WTC11 (cell line): ENCODE measurements around the gene SIPA1L3.
"Not testable (repeated sequence)": the region's sequence is repeated elsewhere in the genome, so short reads cannot be mapped to it uniquely, and the experiment has no call there.

ENCODE experiments used
- ELF4 ChIP-seq: sonication (generic); formaldehyde crosslinking; IDR thresholded peaks from 2 replicates; pipeline ENCODE4 v1.8.1; 2022; ENCODE audit warnings: low read depth, mild to moderate bottlenecking, moderate library complexity, missing genetic modification reagents
- GABPB1 ChIP-seq: sonication (generic); formaldehyde crosslinking; IDR thresholded peaks from 2 replicates; pipeline ENCODE4 v1.8.1; 2023; ENCODE audit warnings: mild to moderate bottlenecking, missing genetic modification reagents
- JAZF1 ChIP-seq: fragments of 250-450 bp; sonication (Bioruptor Pico); IDR thresholded peaks from 2 replicates; pipeline ENCODE4 v1.9.0; 2021; ENCODE audit warnings: moderate library complexity, mild to moderate bottlenecking, inconsistent platforms
- NR2C2 ChIP-seq: sonication (generic); formaldehyde crosslinking; IDR thresholded peaks from 2 replicates; pipeline ENCODE4 v1.8.0; 2022; ENCODE audit warnings: mild to moderate bottlenecking, missing genetic modification reagents
- RELA ChIP-seq: sonication (generic); formaldehyde crosslinking; IDR thresholded peaks from 2 replicates; pipeline ENCODE4 v1.8.1; 2022; ENCODE audit warnings: missing genetic modification reagents, mild to moderate bottlenecking, borderline replicate concordance
- SP1 ChIP-seq: sonication (generic); formaldehyde crosslinking; conservative IDR thresholded peaks from 2 replicates; pipeline ENCODE4 v1.8.1; 2022; ENCODE audit warnings: missing genetic modification reagents
- TF ChIP-seq, protein P1 (sequence below): sonication (generic); formaldehyde crosslinking; IDR thresholded peaks from 2 replicates; pipeline ENCODE4 v1.8.1; 2022; ENCODE audit warnings: low read depth, missing genetic modification reagents, borderline replicate concordance
- TF ChIP-seq, protein P2 (sequence below): fragments of 200-600 bp; IDR thresholded peaks from 2 replicates; pipeline ENCODE4 v1.8.0; 2022; ENCODE audit warnings: antibody characterized with exemption
- TF ChIP-seq, protein P3 (sequence below): sonication (generic); formaldehyde crosslinking; IDR thresholded peaks from 2 replicates; pipeline ENCODE4 v1.8.1; 2022; ENCODE audit warnings: low read depth, mild to moderate bottlenecking, moderate library complexity, missing genetic modification reagents, borderline replicate concordance
- TF ChIP-seq, protein P4 (sequence below): sonication (generic); formaldehyde crosslinking; IDR thresholded peaks from 2 replicates; pipeline ENCODE4 v1.8.1; 2022; ENCODE audit warnings: mild to moderate bottlenecking, moderate library complexity, missing genetic modification reagents
- TF ChIP-seq, protein P5 (sequence below): sonication (generic); formaldehyde crosslinking; IDR thresholded peaks from 2 replicates; pipeline ENCODE4 v1.8.1; 2023; ENCODE audit warnings: mild to moderate bottlenecking, missing genetic modification reagents, moderate library complexity

DNA sequence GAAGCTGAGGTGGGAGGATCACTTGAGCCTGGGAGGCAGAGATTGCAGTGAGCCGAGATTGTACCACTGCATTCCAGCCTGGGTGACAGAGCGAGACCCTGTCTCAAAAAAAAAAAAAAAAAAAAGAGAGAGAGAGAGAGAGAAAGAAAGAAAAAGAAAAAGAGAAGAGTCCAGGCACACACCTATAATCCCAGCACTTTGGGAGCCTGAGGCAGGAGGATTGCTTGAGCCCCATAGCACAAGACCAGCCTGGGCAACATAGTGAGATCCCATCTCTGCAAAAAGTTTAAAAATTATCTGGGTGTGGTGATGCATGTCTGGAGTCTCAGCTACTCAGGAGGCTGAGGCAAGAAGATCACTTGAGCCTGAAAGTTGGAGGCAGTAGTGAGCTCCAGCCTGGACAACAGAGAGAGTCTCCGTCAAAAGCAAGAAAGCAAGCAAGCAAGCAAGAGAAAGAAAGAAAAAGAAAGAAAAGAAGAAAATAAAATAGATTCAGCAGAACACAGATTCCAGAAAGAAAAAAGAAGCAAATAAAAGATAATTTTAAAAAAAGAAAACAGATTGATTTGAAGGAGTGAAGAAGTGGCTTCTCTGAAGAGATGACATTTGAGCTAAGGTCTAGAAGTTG, 323.6 kb downstream of the SIPA1L3 start:
- TF ChIP-seq, protein P1, sequence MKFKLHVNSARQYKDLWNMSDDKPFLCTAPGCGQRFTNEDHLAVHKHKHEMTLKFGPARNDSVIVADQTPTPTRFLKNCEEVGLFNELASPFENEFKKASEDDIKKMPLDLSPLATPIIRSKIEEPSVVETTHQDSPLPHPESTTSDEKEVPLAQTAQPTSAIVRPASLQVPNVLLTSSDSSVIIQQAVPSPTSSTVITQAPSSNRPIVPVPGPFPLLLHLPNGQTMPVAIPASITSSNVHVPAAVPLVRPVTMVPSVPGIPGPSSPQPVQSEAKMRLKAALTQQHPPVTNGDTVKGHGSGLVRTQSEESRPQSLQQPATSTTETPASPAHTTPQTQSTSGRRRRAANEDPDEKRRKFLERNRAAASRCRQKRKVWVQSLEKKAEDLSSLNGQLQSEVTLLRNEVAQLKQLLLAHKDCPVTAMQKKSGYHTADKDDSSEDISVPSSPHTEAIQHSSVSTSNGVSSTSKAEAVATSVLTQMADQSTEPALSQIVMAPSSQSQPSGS (CRISPR knock-in tag) = not testable (repeated sequence)
- TF ChIP-seq, protein P2, sequence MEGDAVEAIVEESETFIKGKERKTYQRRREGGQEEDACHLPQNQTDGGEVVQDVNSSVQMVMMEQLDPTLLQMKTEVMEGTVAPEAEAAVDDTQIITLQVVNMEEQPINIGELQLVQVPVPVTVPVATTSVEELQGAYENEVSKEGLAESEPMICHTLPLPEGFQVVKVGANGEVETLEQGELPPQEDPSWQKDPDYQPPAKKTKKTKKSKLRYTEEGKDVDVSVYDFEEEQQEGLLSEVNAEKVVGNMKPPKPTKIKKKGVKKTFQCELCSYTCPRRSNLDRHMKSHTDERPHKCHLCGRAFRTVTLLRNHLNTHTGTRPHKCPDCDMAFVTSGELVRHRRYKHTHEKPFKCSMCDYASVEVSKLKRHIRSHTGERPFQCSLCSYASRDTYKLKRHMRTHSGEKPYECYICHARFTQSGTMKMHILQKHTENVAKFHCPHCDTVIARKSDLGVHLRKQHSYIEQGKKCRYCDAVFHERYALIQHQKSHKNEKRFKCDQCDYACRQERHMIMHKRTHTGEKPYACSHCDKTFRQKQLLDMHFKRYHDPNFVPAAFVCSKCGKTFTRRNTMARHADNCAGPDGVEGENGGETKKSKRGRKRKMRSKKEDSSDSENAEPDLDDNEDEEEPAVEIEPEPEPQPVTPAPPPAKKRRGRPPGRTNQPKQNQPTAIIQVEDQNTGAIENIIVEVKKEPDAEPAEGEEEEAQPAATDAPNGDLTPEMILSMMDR = not testable (repeated sequence)
- TF ChIP-seq GABPB1, ELF4, NR2C2, JAZF1, RELA, SP1 (CRISPR knock-in tag): not testable (repeated sequence)
- TF ChIP-seq, protein P3, sequence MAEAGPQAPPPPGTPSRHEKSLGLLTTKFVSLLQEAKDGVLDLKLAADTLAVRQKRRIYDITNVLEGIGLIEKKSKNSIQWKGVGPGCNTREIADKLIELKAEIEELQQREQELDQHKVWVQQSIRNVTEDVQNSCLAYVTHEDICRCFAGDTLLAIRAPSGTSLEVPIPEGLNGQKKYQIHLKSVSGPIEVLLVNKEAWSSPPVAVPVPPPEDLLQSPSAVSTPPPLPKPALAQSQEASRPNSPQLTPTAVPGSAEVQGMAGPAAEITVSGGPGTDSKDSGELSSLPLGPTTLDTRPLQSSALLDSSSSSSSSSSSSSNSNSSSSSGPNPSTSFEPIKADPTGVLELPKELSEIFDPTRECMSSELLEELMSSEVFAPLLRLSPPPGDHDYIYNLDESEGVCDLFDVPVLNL (CRISPR knock-in tag) = not testable (repeated sequence)
- TF ChIP-seq, protein P4, sequence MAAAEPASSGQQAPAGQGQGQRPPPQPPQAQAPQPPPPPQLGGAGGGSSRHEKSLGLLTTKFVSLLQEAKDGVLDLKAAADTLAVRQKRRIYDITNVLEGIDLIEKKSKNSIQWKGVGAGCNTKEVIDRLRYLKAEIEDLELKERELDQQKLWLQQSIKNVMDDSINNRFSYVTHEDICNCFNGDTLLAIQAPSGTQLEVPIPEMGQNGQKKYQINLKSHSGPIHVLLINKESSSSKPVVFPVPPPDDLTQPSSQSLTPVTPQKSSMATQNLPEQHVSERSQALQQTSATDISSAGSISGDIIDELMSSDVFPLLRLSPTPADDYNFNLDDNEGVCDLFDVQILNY (CRISPR knock-in tag) = not testable (repeated sequence)
- TF ChIP-seq, protein P5, sequence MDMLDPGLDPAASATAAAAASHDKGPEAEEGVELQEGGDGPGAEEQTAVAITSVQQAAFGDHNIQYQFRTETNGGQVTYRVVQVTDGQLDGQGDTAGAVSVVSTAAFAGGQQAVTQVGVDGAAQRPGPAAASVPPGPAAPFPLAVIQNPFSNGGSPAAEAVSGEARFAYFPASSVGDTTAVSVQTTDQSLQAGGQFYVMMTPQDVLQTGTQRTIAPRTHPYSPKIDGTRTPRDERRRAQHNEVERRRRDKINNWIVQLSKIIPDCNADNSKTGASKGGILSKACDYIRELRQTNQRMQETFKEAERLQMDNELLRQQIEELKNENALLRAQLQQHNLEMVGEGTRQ = not testable (repeated sequence)
